Renal cortical epithelial cell (primary cell): Measurements from ENCODE around the gene FARSA. TPM values are rescaled to one million over a fixed set of nuclear protein-coding genes. Genes with fewer than 3 reads are reported as not detected.
"Not testable (repeated sequence)": the region's sequence is repeated elsewhere in the genome, so short reads cannot be mapped to it uniquely, and the experiment has no call there.

Experiments
- DNase-seq: peaks from one replicate; pipeline ENCODE4 v3.0.0-alpha.2; 2011; ENCODE audit warnings: low read depth
- total RNA-seq: library from RNA; depleted of rRNA; stranded (reverse); fragments of >200 nt; gene quantifications from 2 replicates; pipeline ENCODE4 v1.2.3, GENCODE V29; 2014

FARSA gene
- total RNA-seq: 66.3 and 71.8 TPM in 2 replicates

DNA sequence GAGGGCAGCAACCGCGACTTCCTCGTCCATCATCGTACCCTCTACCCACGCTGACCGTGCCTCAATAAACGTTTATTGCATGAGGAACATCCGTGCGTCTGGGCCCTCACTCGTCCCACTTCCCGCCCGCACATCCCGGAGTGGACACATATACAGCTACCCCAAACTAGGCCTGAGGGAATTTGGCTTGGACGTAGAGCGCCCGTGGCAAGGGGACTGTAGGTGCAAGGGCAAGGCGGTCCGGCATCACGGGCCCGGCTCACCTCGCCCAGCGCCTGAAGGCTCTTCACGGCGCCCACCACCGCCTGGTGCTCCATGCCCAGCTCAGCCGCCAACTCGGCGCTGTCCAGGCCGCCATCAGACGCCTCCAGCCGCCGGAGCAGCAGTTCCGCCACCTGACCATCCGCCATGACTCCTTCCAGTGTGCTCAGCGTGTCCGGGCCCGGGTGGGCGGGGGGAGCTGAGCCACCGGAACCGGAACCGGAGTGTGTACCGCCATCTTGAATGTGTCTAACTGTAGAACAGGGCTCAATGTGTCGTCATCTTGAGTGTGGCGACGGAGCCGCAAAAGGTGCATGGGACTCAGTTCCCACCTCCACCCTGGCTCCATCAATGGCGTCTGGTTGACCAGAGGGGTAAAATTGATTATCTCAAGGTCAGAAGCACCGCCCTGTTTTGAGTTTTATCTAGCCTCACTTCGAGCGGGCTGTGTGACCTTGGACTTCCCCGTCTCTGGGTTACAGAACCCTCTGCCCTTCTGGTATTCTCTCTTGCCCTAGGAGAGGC lies at the start of gene FARSA:
Gene FARSA, minus strand, starts transcription at position 425 of the 786 bp plus-strand sequence. Its CDS starts 15 bp downstream, at position 410.
- DNase-seq: peak; percentile 81

DNA sequence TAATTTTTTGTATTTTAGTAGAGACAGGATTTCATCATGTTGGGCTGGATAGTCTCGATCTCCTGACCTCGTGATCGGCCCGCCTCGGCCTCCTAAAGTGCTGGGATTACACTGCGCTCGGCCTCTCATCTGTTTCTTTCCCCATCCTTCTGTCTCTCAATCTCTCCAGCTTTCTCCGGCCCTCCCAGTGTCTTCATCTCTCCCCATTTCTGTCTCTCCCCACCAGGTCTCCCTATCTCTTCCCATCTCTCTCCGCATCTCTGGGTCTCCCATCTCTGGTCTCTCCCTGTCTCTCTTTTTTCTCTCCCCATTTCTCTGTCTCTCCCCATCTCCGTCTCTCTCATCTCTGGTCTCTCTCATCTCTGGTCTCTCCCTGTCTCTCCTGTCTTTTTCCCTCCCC lies 49.6 kb upstream of the FARSA start:
- DNase-seq: no peak

DNA sequence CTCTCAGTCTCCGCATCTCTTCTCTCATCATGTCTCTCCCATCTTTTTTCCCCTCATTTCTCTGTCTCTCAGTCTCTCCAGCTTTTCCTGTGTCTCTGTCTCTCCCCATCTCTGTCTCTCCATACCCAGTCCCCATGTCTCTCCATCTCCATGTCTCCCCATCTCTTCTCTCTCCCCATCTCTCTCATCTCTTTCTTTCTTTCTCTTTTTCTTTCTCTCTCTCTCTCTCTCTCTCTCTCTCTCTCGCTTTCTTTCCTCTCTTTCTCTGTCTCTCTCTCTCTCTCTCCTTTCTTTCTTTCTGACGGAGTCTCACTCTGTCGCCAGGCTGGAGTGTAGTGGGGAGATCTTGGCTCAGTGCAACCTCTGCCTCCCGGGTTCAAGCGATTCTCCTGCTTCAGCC lies 49.1 kb upstream of the FARSA start:
- DNase-seq: no peak

DNA sequence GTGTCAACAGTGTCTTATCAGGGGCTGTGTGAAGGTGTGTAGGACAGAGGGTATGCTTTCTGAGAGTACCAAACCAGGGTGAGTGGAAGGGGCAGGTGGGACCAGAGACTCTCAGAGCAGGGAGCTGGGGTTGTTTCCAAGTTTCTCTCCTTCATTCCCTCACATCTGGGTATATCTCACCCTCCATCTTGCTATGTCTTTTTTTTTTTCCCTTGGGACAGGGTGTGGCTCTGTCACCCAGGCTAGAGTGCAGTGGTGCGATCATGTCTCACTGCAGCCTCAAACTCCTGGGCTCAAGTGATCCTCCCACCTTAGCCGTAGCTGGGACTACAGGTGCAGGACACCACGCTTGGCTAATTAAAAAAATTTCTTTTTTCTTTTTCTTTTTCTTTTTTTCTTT lies 46.5 kb upstream of the FARSA start:
- no peak for DNase-seq

DNA sequence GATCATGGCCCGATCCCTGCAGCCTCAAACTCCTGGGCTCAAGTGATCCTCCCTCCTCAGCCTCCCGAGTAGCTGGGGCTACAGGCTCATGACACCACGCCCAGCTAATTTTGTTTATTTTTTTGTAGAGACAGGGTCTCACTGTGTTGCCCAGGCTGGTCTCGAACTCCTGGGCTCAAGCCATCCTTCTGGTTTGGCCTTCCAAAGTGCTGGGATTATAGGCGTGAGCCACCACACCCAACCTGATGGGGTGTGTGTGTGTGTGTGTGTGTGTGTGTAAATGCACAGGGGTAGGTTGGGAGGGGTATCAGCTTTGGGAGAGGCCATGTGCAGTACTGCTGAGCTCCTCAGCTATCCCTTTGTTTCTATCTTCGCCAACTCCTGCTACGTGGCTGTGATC lies 42.6 kb upstream of the FARSA start:
- not testable (repeated sequence) for DNase-seq

DNA sequence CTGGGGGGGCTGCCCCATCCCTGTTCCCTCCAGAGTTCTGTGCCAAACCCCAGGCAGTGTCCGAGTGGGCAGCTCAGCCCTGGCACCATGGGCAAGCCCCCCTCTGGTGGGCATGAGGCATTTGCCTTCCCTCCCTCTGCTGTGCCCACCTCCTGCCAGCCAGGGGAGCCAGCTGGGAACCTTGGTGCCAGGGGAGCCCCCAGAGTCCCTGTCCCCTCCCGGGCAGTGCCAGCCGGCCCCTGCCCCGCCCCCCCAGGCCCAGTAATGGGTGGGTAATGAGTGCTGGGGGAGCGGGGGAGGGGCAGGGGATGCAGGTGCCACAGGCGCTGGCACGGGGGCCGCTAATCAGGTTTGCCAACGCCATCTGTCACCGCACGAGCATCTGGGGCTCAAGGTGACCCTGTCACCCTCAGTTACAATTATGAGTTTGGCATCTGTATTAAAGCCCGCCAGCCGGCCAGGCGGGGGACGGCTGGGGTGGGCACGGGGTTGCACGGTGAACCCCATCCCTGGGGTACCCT lies 41.8 kb upstream of the FARSA start:
- no peak for DNase-seq

DNA sequence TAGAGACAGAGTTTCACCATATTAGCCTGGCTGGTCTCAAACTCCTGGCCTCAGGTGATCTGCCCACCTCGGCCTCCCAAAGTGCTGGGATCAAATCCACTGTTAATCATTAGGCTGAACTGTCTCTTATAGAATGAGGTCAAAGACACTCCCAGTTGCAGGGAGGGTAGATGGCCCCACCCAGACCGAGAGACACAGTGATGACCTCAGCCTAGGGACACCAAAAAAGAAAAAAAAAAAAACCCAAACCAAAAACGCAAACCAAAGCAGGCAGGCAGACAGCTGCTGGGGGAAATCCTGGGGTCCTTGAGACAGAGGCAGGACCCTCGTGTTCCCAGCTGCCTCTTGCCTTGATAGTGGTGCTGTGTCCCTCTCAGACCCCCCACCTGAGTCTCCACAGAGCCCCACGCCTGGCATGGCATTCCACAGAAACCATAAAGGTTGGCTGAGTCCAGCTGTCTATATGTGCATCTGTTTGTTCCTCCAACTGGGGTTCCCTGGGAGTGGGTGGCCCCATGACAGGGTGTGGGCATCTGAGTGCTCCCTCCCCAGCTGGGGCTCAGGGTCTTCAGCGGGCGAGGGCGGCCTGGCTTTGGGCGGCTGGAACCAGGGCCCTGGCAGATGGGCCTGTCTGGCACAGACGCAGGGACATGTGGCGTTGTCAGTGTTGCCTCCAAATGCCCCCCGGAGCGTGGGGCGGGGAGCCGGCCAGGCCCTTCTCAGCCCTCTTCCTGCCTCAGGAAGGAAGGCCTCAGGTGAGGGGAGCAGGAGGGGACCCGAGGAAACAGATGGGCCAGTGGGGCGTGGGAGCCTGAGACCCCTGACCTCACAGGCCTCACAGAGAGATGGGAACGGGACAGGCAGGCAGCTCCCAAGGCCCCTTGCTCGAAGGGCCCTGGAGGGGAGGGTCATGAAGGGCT lies 41.0 kb upstream of the FARSA start:
- no peak for DNase-seq

DNA sequence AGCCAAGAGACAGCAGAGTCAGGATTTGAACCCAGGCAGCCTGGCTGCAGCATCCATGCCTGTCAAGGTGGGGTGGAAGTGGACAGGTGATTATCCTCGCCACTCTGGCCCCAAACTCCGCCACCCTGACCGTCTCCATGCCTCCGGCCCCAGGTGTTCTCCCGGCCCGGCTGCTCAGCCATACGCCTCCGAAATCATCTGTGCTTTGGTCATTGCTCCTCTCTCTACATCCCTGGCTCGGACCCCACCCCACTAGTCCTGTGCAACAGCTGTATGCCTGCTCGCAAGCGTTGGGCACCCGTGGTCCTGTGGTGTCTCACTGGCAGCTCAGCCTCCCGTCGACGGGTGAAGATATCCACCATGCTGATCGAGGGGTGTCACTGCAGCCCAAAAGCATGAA lies 39.7 kb upstream of the FARSA start:
- no peak for DNase-seq

DNA sequence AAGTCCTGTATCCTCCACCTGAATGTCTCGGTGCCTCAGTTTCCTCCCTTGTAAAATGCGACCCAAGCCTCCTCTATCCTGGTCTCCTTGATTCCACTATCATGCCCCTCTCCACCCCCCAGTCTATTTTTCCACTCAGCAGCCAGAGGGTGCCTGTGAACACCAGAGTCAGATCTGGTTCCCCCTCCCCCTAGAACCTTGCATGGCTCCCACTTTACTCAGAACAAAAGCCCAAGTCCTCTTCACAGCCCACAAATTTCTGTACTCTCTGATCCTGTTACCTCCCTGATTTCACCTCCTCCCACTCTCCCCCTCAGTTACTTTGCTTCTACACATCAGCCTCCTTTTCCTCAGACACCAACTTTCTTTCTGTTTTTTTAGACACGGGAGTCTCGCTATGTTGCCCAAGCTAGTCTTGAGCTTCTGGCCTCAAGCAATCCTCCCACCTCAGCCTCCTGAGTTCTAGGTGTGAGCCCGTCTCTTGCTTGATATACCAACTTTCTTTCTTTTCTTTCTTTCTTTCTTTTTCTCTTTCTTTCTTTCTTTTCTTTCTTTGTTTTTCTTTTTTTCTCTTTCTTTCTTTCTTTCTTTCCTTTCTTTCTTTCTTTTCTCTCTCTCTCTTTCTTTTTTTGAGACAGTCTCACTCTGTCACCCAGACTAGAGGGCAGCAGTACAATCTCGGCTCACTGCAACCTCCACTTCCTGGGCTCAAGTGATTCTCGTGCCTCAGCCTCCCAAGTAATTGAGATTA lies 36.7 kb upstream of the FARSA start:
- no peak for DNase-seq

DNA sequence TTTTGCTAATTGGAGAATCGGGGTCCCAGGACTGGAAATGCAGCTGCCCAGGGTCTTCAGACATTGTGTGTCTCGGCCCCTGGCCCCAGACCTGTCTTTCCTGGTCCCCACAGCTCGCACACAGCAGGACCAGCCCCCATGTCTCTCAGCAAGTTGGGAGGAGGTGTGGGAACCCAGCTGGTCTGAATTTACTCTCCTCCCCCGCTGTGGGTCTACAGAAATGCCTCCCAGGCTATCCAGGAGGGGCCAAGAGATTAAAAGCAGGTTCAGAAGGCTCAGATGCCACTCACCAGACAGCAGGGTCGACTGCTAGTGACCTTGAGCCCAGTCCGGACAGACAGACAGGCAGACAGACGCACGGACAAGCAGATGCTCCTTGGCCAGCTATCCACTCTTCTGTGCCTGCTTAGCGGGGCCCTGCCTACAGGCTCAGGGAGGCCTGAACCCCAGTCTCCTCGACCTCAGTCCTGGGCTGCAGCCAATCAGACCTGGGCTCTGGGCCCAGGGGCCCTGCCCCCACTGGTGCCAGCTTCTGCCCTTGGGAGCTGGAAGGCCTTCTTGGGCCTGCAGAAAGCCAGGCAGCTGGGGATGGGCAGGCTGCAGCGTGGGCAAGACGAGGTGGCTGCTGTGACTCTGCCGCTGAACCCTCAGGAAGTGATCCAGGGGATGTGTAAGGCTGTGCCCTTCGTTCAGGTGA lies 35.9 kb upstream of the FARSA start, which contains the start of gene DAND5:
Gene DAND5, plus strand, starts transcription at position 285 of the 697 bp plus-strand sequence. Its CDS starts 85 bp downstream, at position 370.
- no peak for DNase-seq

DNA sequence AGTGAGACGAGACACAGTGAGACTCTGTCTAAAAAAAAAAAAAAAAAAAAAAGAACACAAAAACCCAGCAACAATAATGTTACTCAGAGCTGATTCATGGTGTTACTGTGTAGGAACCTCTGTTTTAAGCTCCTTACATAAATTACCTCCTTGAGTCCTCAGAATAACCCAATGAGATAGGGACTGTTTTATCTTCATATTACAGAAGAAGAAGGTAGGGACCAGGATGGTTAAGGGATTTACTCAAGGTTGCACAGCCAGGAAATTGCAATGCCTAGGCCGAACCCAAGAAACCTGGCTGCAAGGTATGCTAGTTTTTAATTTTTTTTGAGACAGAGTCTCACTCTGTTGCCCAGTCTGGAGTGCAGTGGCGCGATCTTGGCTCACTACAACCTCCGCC lies 34.4 kb upstream of the FARSA start:
- DNase-seq: no peak

DNA sequence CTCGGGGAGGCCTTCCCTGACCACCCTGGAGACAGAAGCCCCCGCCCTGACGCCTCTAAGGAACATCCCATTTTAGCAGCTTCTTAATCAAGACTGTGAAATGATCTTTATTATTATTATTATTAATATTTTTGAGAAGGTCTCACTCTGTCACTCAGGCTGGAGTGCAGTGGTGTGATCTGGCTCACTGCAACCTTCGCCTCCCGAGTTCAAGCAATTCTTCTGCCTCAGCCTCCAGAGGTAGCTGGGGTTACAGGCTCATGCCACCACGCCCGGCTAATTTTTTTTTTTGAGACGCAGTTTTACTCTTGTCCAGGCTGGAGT lies 32.3 kb upstream of the FARSA start:
- DNase-seq: no peak

DNA sequence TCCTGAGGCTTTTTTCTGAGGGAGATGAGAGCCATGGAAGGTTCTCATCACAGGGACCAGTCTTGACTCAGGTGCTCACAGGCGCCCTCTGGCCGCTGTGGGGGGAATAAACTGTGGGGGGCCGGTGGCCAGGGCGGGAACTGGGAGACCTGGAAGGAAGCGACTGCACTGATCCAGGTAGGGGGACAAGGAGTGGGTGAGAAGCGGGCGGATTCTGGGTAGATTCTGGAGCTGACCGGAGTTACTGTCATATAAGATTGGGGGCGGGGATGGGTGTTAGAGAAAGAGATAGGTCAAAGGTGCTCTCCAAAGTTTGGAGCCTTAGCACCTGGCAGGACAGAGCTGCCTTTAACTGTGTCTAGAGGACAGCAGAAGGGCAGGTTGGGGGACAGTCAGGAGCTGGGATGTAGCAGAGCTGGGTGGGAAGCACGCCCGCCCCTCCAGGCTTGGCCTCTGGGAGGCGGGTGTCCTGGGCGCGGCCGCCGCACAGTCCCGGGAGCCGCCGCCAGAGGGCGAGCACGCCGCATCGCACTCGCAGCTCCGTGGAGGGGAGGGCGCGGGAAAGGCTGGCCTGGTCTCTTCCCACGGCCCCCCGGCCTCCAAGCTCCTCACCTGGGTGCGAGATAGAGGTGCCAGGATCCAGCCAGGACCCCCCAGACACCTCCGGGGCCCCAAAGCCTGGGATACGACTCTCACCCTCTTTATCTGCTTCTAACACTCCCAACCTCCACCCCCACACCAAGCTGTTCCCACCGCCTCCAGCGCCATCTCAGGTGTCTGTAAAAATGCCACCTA lies 31.7 kb upstream of the FARSA start:
- no peak for DNase-seq

DNA sequence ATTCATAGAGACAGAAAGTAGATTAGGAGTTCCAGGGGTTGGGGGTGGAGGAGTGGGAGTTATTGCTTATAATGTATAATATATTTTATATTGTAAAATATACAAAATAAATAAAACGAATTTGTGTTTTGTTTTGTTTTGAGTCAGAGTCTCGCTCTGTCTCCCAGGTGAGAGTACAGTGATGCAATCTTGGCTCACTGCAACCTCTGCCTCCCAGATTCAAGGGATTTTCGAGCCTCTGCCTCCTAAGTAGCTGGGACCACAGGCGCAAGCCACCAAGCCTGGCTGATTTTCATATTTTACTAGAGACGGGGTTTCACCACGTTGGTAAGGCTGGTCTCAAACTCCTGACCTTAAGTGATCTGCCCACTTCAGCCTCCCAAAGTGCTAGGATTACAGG lies 26.0 kb upstream of the FARSA start:
- DNase-seq: no peak

DNA sequence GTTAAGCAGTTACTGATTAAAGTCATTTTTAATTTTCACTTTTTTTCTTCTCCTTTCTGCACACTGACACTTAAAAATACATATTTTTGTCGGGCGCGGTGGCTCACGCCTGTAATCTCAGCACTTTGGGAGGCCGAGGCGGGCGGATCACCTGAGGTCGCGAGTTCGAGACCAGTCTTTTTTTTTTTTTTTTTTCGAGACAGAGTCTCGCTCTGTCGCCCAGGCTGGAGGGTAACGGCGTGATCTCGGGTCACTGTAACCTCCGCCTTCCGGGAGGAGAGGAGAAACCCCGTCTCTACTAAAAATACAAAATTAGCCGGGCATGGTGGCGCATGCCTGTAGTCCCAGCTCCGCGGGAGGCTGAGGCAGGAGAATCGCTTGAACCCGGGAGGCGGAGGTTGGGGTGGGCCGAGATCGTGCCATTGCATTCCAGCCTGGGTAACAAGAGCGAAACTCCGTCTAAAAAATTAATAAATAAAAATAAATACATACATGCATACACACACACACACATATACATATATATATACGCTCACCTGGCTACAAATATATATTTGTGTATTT lies 24.0 kb upstream of the FARSA start:
- DNase-seq: not testable (repeated sequence)

DNA sequence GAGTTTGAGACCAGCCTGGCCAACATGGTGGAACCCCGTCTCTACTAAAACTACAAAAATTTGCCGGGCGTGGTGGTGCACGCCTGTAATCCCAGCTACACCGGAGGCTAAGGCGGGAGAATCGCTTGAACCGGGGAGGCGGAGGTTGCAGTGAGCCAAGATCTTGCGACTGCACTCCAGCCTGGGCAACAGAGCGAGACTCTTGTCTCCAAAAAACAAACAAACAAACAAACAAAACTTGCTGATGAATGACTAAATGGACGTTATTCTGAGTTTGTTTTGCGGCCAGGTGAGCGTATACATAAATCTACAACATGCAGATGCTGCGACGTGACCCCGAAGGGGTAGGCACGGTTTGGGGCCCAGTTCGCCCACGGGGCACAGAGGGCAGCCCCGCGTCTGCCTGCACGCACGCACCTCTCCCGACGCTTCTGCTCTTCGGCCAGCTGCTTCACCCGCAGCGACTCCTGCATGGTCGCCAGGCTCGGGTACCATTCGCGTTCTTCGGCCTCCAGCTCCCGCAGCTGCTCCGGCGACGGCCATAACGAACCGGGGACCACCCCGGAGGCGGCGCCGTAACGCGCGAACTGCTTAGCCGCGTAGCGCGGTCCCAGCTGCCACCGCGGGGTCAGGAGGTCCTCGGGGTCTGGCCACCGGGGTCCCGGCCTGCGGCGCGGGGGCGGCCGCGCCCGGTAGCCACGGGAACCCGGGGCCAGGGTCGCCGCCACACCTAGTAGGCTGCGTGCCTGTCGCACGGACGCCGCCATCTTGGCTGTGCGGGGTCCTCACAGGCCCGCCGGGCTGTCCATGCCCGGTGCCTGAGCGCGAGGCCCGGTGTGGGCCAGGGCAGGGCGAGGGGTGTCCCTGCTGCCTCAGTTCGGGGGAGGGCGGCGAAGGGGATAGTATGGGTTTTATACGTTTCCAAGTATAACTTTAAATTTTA lies 23.2 kb upstream of the FARSA start, which contains the start of gene GADD45GIP1:
Gene GADD45GIP1, minus strand, starts transcription at position 778 of the 943 bp plus-strand sequence. Its CDS starts 11 bp downstream, at position 767.
- DNase-seq: no peak

DNA sequence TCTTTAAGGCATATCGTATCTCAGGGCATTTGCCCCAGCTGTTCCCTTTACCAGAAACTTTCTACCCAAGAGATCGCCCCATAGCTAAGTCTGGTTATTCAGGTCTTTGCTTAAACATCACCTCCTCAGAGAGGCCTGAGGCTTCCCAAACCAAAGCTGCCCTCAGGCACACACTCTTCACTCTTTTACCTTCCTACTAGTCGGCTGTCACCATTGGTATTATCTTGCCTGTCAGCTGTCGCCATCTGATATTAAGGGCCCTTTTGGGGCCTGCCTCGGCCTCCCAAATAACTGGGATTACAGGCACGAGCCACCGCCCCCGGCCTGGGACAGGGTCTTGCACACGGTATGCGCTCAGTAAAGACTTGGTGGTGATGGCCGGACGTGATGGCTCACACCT lies 22.5 kb upstream of the FARSA start:
- no peak for DNase-seq

DNA sequence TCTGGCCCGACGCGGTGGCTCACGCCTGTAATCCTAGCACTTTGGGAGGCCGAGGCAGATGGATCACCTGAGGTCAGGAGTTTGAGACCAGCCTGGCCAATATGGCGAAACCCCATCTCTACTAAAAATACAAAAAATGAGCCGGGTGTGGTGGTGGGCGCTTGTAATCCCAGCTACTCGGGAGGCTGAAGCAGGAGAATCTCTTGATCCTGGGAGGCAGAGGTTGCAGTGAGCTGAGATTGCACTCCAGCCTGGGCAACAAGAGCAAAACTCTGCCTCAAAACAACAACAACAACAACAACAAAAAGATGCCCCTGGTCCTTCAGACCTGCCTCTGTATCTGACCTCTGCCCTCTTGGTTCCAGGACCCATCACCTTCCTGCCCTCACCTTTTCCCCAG lies 22.1 kb upstream of the FARSA start:
- not testable (repeated sequence) for DNase-seq

DNA sequence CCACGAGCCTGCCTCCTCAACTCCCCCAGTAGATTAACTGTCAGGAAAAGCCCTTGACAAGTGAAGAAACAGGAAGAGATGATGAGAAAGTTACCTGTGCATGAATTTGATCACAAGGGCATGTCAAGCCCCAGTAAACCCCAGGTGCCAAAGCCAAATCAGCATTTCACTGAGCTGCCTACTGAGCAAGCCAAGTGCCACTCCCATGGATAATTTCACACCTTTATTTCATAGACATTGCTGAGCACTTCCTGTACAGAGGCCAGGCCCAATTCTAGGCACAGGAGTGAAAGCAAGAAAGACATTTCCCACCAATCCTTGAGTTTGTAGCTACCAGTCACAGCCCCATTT lies 21.1 kb upstream of the FARSA start:
- DNase-seq: no peak
